Measurements from ENCODE around the gene LRRC42.

The LRRC42 gene, protein sequence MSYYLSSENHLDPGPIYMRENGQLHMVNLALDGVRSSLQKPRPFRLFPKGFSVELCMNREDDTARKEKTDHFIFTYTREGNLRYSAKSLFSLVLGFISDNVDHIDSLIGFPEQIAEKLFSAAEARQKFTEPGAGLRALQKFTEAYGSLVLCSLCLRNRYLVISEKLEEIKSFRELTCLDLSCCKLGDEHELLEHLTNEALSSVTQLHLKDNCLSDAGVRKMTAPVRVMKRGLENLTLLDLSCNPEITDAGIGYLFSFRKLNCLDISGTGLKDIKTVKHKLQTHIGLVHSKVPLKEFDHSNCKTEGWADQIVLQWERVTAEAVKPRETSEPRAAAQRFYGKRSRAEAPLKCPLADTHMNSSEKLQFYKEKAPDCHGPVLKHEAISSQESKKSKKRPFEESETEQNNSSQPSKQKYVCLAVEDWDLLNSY

DNA sequence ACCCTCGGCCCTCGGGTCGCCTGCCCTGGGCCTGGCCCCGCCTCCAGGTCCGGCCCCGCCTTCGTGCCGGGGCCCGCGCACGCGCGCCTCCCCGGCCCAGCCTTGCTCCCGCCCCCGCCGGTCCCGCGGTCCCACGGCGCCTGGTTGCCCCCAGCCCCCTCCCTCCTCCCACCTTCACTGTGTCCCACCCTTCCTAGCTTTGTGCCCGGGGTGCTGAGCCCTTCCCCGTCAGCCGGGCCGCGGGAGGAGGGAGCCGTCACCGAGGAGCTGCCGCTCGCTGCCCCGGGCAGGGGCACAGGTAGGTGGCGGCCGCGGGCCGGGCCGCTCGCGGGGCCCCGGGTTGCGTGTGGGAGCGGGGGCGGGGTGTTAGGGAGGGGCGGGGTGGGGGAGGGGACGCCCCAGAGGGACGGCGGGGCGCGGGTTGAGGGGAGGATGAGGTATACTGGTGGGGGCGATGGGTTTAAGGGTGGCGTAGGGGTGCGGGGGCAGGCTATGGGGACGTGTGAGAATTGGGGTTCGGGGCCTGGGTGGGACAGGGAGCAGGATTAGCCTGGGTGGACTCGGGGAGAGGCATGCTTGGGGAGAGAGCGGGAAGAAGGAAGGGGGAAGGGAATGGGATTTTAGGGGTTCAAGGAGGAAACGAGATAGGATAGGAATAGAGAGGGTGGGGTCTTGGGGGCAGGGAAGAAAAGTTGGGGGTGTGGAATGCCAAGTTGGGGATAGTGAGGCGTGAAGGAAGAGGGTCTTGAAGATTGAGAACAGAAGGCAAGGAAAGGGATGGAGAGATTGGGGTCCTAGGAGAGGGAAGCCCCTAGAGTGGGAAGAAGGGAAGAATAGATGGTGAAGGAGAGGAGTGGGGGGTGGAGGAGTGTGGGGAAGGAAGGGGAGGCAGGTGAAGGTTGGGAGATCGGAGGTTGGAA is at the start of gene LRRC42:
TSS of gene LRRC42 (plus strand) at position 99 of the 920 bp plus-strand sequence. CDS start 5,650 bp downstream, outside the sequence.
- peak in 1 of 2 donors; percentile 48 for DNase-seq (ENCODE audit: extremely low read depth in 1 of 2, low read depth in 1 of 2)

DNA sequence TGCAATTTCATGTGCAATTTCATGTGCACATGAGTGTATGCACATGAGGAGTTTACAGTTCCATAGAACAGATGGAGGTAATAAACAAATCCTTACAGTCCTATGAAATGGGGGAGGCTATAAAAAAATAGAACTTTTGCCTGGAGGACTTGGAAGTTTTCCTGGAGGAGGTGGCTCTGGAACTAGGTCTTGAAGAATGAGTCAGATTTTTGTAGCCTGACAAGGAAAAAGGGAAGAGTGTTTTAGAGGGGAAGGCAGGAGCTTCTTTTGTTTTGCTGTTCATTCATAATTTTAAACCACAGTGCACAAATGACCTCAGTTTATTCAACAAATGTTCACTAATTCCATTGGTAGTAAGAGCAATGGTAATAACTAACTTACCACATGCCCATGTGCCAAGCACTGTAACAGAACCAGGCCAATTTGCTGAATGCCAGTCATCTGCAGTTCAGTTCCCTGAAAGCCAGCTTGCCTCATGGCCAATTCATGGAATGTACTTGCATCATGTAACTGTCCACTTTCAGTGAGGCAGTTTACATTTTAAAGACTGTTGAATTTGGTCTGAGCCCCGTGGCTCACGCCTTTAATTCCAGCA is 49.4 kb upstream of the LRRC42 start:
- no peak for DNase-seq (ENCODE audit: extremely low read depth in 1 of 2, low read depth in 1 of 2)

DNA sequence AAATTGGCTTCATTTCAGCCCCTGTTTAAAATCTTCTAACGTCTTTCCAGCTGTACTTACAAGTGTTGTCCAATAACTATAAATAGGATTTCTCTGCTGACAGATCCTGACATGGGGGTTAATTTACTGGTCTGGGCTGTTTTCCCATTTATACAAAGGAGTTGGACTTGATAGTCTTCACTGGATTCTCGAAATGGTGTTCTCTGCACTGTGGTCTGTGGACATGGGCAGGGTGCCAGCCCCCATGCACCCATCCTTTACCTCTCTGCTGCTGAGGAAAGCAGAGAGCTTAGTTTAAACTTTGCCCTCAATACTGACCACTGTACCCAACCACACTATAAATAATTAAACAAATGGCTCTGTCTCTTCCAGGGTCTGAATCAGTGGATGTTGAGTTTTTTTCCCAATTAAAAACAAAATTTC is 46.9 kb upstream of the LRRC42 start:
- DNase-seq (ENCODE audit: extremely low read depth in 1 of 2, low read depth in 1 of 2), result no peak

DNA sequence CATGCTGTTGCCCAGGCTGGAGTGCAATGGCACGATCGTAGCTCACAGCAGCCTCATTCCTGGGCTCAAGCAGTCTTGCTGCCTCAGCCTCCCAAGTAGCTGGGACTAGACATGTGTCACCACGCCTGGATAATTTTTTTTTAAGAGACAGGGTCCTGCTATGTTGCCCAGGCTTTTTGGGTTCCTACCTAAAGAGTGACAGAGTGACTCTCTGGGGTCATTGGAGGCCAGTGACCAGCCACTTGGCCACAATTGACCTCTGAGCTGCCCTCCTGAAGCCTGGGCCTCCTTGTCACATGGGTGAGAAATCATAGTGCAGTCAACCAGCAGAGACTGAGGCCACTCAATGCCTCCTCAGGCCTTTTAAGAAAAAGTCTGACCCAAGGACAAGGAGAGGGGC is 46.4 kb upstream of the LRRC42 start:
- DNase-seq (ENCODE audit: extremely low read depth in 1 of 2, low read depth in 1 of 2), result no peak

DNA sequence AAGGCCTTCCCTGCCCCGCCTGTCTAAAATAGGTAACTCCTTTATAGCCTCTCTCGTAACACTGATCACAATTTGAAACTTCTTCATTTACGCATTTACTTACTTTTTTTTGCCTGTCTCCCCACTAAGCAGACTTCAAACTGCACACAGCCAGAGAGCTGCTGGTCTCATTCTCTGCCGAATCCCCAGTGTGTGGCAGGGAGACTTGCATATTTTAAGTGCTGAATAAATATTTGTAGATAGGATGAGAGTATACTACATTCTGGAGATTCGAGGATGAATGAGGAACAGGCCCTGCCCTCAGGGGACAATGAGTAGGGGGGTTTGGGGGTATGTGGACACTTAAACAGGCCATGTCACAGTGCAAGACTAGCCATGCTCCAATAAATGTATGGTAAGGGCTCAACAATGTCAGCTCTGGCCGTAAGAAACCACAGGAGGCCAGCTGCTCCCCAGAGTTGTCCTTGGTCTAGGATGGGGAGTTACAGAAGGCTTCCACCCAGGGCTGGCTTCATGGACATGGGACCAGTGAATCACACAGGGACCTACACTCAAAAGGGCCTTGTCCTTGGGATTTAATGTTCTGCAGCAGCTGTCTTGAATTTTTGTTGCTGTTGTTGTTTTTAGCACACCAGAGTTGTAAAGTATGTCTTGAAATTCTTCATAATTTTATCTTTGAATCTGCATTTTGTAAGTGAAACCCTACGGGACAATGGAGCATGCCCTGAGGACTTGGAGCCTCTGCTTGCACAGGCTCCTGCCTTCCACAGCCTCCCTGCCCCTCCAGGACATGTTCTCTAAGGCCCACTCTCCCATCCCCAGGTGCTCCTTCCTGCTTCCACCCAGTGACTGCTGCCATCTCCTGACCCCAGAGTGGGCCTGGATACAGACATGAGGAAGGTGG is 43.7 kb upstream of the LRRC42 start:
- no peak for DNase-seq (ENCODE audit: extremely low read depth in 1 of 2, low read depth in 1 of 2)

DNA sequence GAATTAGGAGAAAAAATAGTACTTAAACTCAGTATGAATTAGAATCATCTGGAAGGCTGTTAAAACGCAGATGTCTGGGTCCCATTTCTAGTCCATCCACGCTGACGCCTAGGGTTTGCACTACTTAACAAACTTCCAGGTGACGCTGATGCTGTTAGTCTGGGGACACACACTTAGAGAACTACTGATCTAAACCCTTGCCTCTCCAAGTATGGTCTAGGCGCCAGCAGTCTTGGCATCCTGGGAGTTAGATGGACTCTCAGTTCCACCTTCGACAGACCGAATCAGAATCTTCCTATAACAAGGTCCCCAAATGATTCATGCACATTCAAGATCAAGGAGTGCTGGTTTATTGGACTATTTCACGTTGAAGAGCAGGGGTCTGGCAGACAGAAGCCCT is 40.6 kb upstream of the LRRC42 start:
- no peak for DNase-seq (ENCODE audit: extremely low read depth in 1 of 2, low read depth in 1 of 2)

DNA sequence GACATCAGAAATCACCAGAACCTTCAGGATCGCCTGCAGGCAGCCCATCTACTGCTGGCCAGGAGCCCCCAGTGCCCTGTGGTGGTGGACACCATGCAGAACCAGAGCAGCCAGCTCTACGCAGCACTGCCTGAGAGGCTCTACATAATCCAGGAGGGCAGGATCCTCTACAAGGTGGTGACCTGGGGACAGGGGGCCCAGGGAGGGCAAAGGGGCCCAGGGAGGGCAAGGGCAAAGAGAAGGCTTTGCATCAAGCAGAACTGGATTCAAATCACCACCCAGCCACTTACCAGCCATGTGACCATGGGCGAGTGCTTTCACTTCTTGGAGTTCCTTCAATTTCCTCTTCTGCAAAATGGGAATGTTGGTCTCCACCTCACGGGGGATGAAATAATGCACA is 40.0 kb upstream of the LRRC42 start:
- DNase-seq (ENCODE audit: extremely low read depth in 1 of 2, low read depth in 1 of 2), result no peak

DNA sequence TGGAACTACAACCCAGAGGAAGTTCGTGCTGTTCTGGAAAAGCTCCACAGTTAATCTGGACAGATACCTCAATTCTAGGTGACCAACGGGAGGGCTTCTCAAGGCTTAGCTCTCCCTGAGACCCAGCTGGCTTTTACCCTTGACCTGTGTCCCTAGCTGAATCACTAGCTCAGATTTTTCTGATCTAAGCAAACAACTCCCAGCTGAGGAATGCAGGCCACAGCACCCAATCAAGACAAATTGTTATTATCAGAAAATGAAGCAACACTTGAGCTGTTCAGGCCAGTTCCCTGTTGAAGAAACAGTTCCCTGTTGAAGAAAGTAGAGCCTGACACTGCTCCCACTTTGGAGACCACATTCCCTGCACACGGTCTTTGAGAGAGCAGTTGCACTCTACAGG is 36.2 kb upstream of the LRRC42 start:
- DNase-seq (ENCODE audit: extremely low read depth in 1 of 2, low read depth in 1 of 2), result no peak

DNA sequence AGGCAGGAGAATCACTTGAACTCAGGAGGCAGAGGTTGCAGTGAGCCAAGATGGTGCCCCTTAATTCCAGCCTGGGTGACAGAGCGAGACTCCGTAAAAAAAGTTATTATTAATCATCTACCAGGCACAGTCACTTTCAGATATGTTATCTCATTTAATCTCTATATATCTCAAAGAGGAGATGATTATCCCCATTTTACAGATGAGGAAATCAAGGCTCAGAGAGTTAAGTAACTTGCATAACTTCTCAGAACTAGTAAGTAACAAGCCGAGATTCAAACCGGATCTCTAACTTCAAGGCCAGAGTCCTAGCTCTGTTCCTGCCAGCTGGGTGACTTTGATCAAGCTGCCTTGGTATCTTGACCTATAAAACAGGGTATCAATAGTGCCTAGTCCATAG is 34.7 kb upstream of the LRRC42 start:
- no peak for DNase-seq (ENCODE audit: extremely low read depth in 1 of 2, low read depth in 1 of 2)

DNA sequence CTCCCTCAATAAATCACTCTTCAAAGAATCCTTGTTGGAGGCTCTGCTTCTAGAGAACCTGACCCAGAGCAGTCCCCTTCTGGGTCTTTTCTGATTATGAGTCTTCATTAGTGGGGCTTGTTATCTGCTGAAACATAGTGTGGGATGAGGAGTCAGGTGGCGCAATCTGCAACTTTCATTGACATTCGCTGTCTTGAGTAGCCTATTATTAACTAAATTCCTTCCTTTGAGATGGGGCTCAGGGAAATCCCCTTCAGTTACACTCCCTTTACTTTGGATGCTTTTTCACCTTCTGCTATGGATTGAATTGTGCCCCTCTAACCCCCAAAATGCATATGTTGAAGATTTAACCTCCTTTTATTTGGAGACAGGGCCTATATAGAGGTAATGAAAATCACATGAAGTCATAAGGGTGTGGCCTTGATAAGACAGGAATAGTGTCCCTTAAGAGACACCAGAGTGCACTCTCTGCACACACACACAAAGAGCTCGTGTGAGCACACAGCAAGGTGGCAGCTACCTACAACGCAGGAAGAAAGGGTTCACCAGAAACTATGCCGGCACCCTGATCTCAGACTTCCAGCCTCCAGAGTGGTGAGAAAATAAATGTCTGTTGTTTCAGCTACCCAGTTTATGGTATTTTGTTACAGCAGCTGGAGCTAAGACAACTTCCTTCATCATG is 32.7 kb upstream of the LRRC42 start:
- no peak for DNase-seq (ENCODE audit: extremely low read depth in 1 of 2, low read depth in 1 of 2)

DNA sequence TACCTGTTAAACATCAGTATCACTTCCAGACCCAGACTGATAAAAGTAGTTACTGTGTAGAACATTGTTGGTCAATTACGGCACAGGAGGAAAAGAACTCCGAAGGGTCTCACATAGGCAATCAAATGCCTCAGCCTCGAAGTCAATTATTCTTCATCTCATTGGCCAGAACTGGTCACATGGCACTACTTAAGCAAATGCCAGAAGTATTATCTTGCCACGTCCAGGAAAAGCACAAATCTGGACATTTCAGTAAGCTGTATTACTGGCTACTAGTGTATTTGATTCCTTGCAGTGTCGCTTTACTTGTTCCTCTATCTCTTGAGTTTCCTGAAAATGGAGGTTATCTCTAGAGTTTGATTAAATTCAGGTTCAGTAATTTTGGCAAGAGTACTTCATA is 27.8 kb upstream of the LRRC42 start:
- no peak for DNase-seq (ENCODE audit: extremely low read depth in 1 of 2, low read depth in 1 of 2)

DNA sequence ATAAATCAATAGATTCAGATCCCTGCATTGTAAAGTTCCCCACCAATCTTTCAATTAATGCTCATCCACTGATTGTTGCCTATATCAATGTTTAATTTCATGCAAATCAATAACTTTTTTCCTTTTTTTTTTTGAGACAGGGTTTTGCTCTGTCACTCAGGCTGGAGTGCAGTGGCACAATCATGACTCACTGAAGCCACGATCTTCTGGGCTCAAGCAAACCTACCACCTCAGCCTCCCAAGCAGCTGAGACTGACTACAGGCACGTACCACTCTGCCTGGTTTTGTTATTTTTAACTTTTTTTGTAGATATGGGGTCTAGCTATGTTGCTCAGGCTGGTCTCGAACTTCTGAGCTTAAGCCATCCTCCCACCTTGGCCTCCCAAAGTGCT is 26.5 kb upstream of the LRRC42 start:
- DNase-seq (ENCODE audit: extremely low read depth in 1 of 2, low read depth in 1 of 2), result peak in 1 of 2 donors; percentile 27

DNA sequence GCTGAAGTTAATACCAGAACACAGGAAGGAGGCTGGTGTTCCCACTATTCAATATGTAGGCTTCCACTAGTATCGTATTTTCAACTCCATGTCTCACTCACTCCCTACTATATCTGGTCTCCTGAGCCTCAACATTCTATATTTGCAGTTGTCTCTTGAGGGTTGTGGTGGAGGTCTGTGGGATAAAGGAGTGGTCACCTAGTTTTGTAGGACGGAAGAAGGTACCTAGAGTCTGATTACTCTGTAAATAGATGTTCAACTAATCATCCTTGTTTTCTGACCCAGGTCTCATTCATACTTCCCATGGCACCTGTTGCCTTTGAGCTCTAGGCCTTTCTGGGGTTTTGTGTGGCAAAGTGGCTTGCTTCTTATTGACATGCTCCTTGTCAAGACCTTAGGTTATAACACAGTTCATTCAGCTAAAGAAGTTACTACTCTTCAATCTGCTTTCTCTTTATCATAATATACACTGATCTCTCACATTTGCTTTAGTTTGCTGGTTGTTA is 18.7 kb upstream of the LRRC42 start:
- no peak for DNase-seq (ENCODE audit: extremely low read depth in 1 of 2, low read depth in 1 of 2)

DNA sequence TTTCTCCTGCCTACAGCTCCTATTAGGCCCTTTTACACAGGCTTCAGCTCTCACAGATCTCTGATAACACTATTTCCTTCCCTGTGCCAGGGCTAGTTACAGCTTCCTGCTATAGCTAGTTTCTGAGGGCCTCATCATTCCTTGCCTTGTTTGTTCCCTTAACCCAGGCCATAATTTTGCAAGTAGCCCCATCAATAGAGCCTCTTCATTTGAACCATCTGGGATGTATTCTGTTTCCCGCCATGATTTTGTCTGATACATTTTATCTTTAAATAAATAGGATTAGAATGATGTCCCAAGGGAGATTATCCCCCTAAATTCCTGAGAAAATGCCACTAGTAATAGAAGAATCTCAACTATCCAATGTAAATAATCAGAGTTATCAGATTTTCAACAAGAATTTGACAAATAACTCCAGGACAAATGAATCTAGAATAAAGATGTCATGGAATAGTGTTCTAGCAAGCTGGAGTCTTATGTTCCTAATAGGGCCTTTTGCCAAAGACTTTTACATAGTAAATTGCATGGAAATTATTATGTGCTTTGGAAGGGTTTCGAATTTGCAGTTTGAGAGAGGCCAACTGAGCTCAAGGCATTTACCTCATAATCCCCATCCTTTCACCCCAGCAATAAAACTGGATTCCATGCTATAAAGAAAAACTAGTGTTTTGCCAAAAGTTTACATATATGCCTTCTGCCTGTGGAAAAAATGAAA is 16.7 kb upstream of the LRRC42 start:
- DNase-seq (ENCODE audit: extremely low read depth in 1 of 2, low read depth in 1 of 2), result no peak

DNA sequence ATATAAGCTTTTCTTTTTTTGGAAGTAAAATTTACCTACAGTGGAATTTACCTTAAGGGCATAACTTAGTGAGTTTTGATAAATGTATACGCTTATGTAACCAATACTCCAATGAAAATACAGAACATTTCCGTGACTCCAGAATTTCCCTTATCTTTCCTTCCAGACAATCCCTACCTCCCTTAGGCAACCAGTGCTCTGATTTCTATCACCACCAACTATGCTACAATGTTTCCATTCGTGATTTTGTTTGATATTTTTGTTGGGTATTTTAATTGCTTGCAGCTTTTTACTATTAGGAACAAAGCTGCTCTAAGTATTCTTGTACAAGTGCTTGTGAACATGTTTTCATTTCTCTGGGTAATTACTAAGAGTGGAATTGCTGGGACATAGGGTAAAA is 15.2 kb upstream of the LRRC42 start:
- no peak for DNase-seq (ENCODE audit: extremely low read depth in 1 of 2, low read depth in 1 of 2)

DNA sequence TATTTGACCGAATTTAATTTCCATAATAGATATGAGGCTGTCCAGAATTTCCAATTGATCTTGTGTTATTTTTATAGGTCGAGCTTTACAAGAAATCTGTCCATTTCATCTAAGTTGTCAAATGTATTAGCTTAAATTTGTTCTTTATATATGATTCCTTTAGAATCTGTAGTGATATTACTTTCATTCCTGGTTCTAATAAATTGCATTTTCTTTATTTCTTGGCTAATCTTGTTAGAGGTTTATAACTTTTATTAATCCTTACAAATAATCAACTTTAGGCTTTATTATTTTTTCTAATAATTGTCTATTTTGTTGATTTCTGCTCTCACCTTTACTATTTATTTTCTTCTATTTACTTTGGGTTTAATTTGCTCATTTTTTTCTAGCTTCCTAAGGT is 14.6 kb upstream of the LRRC42 start:
- no peak for DNase-seq (ENCODE audit: extremely low read depth in 1 of 2, low read depth in 1 of 2)

DNA sequence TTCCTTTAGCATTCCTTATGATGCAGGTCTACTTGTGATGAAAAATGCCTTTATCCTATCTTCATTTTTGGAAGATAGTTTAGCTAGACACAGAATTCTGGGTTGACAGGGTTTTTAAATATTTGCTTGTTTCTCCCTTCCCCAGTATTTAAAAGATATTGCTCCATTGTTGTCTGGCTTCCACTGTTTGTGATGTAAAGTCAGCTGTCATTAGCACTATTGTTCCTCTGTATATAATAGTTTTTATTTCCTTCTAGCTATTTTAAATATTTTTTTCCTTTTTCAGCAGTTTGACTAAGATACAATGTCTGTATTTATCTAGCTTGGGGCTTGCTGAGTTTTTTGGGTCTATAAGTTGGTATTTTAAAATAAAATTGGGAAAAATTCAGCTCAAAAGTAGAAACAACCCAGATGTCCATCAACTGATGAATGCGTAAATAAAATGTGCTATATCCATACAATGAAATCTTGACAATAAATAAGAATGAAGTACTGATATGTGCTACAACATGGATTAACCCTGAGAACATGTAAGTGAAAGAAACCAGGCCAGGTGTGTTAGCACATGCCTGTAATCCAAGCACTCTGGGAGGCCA is 11.9 kb upstream of the LRRC42 start:
- DNase-seq (ENCODE audit: extremely low read depth in 1 of 2, low read depth in 1 of 2), result no peak

DNA sequence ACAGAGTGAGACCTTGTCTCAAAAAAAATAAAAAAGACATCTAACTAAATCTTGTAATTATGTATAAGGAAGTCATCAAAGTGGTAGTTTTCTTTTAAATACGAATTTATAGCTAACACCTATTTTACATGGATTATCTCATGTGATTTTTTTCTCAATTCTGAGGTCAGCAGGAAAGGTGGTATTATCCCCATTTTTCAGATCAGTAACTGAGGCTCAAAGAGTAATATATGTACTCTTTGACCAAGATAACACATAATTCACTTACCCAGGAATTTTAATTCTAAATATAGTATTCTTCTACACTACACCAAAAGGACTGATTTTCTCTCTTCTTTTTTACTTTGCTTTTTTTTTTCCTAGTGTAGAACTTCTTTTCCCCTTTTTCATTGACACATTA is 9.7 kb upstream of the LRRC42 start:
- DNase-seq (ENCODE audit: extremely low read depth in 1 of 2, low read depth in 1 of 2), result no peak
